Measurements from ENCODE around the gene PHF21A. TPM values are rescaled to one million over a fixed set of nuclear protein-coding genes. Genes with fewer than 3 reads are reported as not detected.

Gene PHF21A
- total and polyA plus RNA-seq, 2 donors (not counting 3 experiments of a cell fraction or from before 2014, with no cell fraction given) = 14.1 to 30.5 TPM

DNA sequence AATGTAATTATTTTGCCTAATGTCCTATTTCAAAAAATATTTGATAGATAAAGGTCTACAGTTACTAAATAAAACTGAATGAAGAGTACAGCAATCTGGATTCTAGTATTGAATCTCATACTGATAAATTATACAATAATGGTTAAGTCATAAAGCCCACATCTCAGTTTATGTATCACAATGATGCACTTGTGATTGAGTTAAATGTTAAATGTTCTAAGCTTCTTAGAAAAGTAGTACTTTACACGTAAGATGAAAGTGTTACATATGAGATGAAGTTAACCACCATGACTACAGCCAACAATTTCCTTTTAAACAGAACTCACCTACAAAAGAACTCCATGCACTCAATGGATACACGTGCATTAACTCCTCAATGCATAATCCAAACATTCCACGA lies 51.7 kb downstream of the PHF21A start:
- BruUV-seq (replicated peaks) = no TSS peak
- dilution Hi-C loops (cut with MboI; ENCODE audit: extremely low pct_ligation_motif_present, low sequenced_read_pairs) = no loop called here
- H2AFZ ChIP-seq (ENCODE audit: low read depth, low read length) = no peak overlapping the region
- no peak overlapping the region for H3K27ac ChIP-seq (ENCODE audit: insufficient read depth, low read depth, low read length)
- TF ChIP-seq FOS (IDR thresholded peaks at IDR 0.05; ENCODE audit: borderline replicate concordance, insufficient read depth, low read length) = no peak
- TF ChIP-seq POLR2AphosphoS5 (IDR thresholded peaks at IDR 0.05; ENCODE audit: insufficient read depth, low read depth, low read length) = no peak
- no peak for TF ChIP-seq MYC (IDR thresholded peaks at IDR 0.05; ENCODE audit: low read depth, low read length)
- TF ChIP-seq, protein P1, sequence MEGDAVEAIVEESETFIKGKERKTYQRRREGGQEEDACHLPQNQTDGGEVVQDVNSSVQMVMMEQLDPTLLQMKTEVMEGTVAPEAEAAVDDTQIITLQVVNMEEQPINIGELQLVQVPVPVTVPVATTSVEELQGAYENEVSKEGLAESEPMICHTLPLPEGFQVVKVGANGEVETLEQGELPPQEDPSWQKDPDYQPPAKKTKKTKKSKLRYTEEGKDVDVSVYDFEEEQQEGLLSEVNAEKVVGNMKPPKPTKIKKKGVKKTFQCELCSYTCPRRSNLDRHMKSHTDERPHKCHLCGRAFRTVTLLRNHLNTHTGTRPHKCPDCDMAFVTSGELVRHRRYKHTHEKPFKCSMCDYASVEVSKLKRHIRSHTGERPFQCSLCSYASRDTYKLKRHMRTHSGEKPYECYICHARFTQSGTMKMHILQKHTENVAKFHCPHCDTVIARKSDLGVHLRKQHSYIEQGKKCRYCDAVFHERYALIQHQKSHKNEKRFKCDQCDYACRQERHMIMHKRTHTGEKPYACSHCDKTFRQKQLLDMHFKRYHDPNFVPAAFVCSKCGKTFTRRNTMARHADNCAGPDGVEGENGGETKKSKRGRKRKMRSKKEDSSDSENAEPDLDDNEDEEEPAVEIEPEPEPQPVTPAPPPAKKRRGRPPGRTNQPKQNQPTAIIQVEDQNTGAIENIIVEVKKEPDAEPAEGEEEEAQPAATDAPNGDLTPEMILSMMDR (IDR thresholded peaks at IDR 0.05; ENCODE audit: extremely low read depth in 1 of 2, insufficient read depth in 1 of 2, low read depth in 1 of 2, low read length in 2 of 2) = no peak
- no peak for TF ChIP-seq POLR2A (IDR thresholded peaks at IDR 0.05; ENCODE audit: low read depth, low read length)
- ChIA-PET POLR2A (no interaction called here), CTCF (no interaction called here)
- H3K9me1 ChIP-seq (replicated peaks; ENCODE audit: control insufficient read depth, extremely low read depth, insufficient read depth, low read length) = no peaks in the 10 kb centered on the region
- intact Hi-C loops (cut with micrococcal nuclease) = no loop called here
- H3K4me1 ChIP-seq (ENCODE audit: control insufficient read depth, extremely low read depth, insufficient read depth, low read length) = no peaks in the 10 kb centered on the region
- H3K36me3 ChIP-seq (ENCODE audit: control insufficient read depth in 2 of 2, extremely low read depth in 1 of 2, insufficient read depth in 2 of 2, low read length in 2 of 2) = no peaks in the 10 kb centered on the region
- H3K4me2 ChIP-seq (ENCODE audit: insufficient read depth, low read length) = no peak overlapping the region
- H4K20me1 ChIP-seq (replicated peaks; ENCODE audit: control insufficient read depth, extremely low read depth, insufficient read depth, low read length) = no peaks in the 10 kb centered on the region
- H3K9me3 ChIP-seq (replicated peaks; ENCODE audit: control insufficient read depth, insufficient read depth, low read length) = no peaks in the 10 kb centered on the region
- no peaks in the 10 kb centered on the region for H3K27me3 ChIP-seq (ENCODE audit: control insufficient read depth in 2 of 2, insufficient read depth in 2 of 2, low read length in 2 of 2)
- DNase-seq (ENCODE audit: low read depth, low spot score) = no peak
- no peak overlapping the region for H3K9ac ChIP-seq (replicated peaks; ENCODE audit: extremely low read depth, insufficient read depth, low read length)
- H3K79me2 ChIP-seq (ENCODE audit: control insufficient read depth, insufficient read depth, low read length) = no peaks in the 10 kb centered on the region
- no peak for FAIRE-seq
- H3K4me3 ChIP-seq (replicated peaks in 1 of 3; ENCODE audit: insufficient read depth in 1 of 3, low read depth in 1 of 3, low read length in 3 of 3) = no peak overlapping the region

DNA sequence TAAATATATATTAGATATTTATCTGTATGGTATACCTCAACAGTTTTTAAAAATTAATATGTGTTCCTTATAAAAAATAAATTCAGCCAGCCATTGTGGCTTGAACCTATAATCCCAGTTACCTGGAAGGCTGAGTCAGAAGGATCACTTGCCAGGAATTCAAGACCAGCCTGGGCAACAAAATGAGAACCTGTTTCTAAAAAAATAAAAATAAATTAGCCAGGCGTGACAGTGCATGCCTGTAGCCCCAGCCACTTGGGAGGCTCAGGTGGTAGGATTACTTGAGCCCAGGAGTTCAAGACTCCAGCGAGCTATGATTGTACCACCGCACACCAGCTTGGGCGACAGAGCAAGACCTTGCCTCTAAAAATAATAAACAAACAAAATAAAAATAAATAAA lies 54.9 kb downstream of the PHF21A start:
- no TSS peak for BruUV-seq (replicated peaks)
- no peaks in the 10 kb centered on the region for H3K36me3 ChIP-seq (ENCODE audit: control insufficient read depth in 2 of 2, extremely low read depth in 1 of 2, insufficient read depth in 2 of 2, low read length in 2 of 2)
- FAIRE-seq (no peak), DNase-seq (ENCODE audit: low read depth, low spot score) (no peak)
- no peaks in the 10 kb centered on the region for H4K20me1 ChIP-seq (replicated peaks; ENCODE audit: control insufficient read depth, extremely low read depth, insufficient read depth, low read length)
- H3K27ac ChIP-seq (ENCODE audit: insufficient read depth, low read depth, low read length) = no peak overlapping the region
- dilution Hi-C loops (cut with MboI; ENCODE audit: extremely low pct_ligation_motif_present, low sequenced_read_pairs) = no loop called here
- no peaks in the 10 kb centered on the region for H3K9me3 ChIP-seq (replicated peaks; ENCODE audit: control insufficient read depth, insufficient read depth, low read length)
- H3K79me2 ChIP-seq (ENCODE audit: control insufficient read depth, insufficient read depth, low read length) = no peaks in the 10 kb centered on the region
- no peak overlapping the region for H3K4me3 ChIP-seq (replicated peaks in 1 of 3; ENCODE audit: insufficient read depth in 1 of 3, low read depth in 1 of 3, low read length in 3 of 3)
- TF ChIP-seq MYC (IDR thresholded peaks at IDR 0.05; ENCODE audit: low read depth, low read length) (no peak), JUN (IDR thresholded peaks at IDR 0.05; ENCODE audit: borderline replicate concordance, insufficient read depth, insufficient read length, low read depth) (no peak), POLR2AphosphoS5 (IDR thresholded peaks at IDR 0.05; ENCODE audit: insufficient read depth, low read depth, low read length) (no peak), FOS (IDR thresholded peaks at IDR 0.05; ENCODE audit: borderline replicate concordance, insufficient read depth, low read length) (no peak), EZH2 (IDR thresholded peaks at IDR 0.05; ENCODE audit: borderline replicate concordance, low read depth, low read length, severe bottlenecking) (no peak), GATA2 (IDR thresholded peaks at IDR 0.05; ENCODE audit: insufficient read depth, insufficient read length, low read depth, low read length) (no peak), POLR2A (IDR thresholded peaks at IDR 0.05; ENCODE audit: low read depth, low read length) (no peak)
- TF ChIP-seq, protein P2, sequence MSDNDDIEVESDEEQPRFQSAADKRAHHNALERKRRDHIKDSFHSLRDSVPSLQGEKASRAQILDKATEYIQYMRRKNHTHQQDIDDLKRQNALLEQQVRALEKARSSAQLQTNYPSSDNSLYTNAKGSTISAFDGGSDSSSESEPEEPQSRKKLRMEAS (IDR thresholded peaks at IDR 0.05; ENCODE audit: insufficient read depth, insufficient read length) = no peak
- TF ChIP-seq, protein P1 (IDR thresholded peaks at IDR 0.05; ENCODE audit: extremely low read depth in 1 of 2, insufficient read depth in 1 of 2, low read depth in 1 of 2, low read length in 2 of 2) = no peak
- no peak overlapping the region for H2AFZ ChIP-seq (ENCODE audit: low read depth, low read length)
- H3K9me1 ChIP-seq (replicated peaks; ENCODE audit: control insufficient read depth, extremely low read depth, insufficient read depth, low read length) = no peaks in the 10 kb centered on the region
- H3K27me3 ChIP-seq (ENCODE audit: control insufficient read depth in 2 of 2, insufficient read depth in 2 of 2, low read length in 2 of 2) = no peaks in the 10 kb centered on the region
- intact Hi-C loops (cut with micrococcal nuclease) = no loop called here
- no peak overlapping the region for H3K9ac ChIP-seq (replicated peaks; ENCODE audit: extremely low read depth, insufficient read depth, low read length)
- H3K4me2 ChIP-seq (ENCODE audit: insufficient read depth, low read length) = no peak overlapping the region
- no peaks in the 10 kb centered on the region for H3K4me1 ChIP-seq (ENCODE audit: control insufficient read depth, extremely low read depth, insufficient read depth, low read length)
- ChIA-PET POLR2A (no interaction called here), CTCF (interaction anchor here (0.9 kb wide), 1 partner anchor 17 kb away, joined by 3 read pairs; no protein-coding TSS in a partner anchor)

Data from endothelial cell of umbilical vein (primary cell).